IPS-NIHi7 (cell line): Measurements from ENCODE around the gene TMEM259.

Experiments used
- DNase-seq: peaks from one replicate; pipeline ENCODE4 v3.0.0; 2012; ENCODE audit warnings: mixed read lengths; ENCODE audit errors: extremely low spot score

Gene TMEM259

GRCh38 chr19:1020868-1021425 is at the start of gene TMEM259:
Gene TMEM259, minus strand, starts transcription at chr19:1021123. Its CDS starts 127 bp downstream, at chr19:1020996.
- DNase-seq: peak; percentile 95

- DNase-seq: peak; percentile 48
Observed at GRCh38 chr19:1070576-1070930, 49.6 kb upstream of the TMEM259 start.

GRCh38 chr19:1069009-1069779 is 48.3 kb upstream of the TMEM259 start:
- DNase-seq: no peak

- no peak for DNase-seq
Observed at GRCh38 chr19:1068009-1069001, 47.4 kb upstream of the TMEM259 start.

- no peak for DNase-seq
Observed at GRCh38 chr19:1067341-1067957, 46.5 kb upstream of the TMEM259 start.

GRCh38 chr19:1066748-1067340 is 45.9 kb upstream of the TMEM259 start, which contains the start of gene ARHGAP45:
Gene ARHGAP45, plus strand, starts transcription at chr19:1067167. Its CDS starts 239 bp downstream, at chr19:1067406.
- DNase-seq: peak; percentile 57

GRCh38 chr19:1066251-1066747 is 45.4 kb upstream of the TMEM259 start:
- DNase-seq: peak; percentile 40

GRCh38 chr19:1065606-1066109 is 44.7 kb upstream of the TMEM259 start:
- DNase-seq: peak; percentile 27

GRCh38 chr19:1064661-1065605 is 44.0 kb upstream of the TMEM259 start:
- DNase-seq: peak; percentile 74

GRCh38 chr19:1063909-1064660 is 43.2 kb upstream of the TMEM259 start:
- DNase-seq: peak; percentile 78

GRCh38 chr19:1063030-1063908 is 42.3 kb upstream of the TMEM259 start:
- no peak for DNase-seq

GRCh38 chr19:1062387-1063029 is 41.6 kb upstream of the TMEM259 start:
- peak; percentile 78 for DNase-seq

- DNase-seq: no peak
Observed at GRCh38 chr19:1061987-1062386, 41.1 kb upstream of the TMEM259 start.

GRCh38 chr19:1060689-1061088 is 39.8 kb upstream of the TMEM259 start:
- no peak for DNase-seq

GRCh38 chr19:1058112-1058511 is 37.2 kb upstream of the TMEM259 start:
- DNase-seq: no peak

- no peak for DNase-seq
Observed at GRCh38 chr19:1057176-1057855, 36.4 kb upstream of the TMEM259 start.
